ACHN (cell line): ENCODE results near the gene ANGEL2.

ENCODE experiments used
- DNase-seq: peaks from one replicate; pipeline ENCODE4 v3.0.0-alpha.2; 2015
- in situ Hi-C: cut with HindIII; loops from 2 replicates; pipeline ENCODE4 v1.10.0; 2017; ENCODE audit warnings: low sequenced_read_pairs, low pct_ligation_motif_present, low pct_unique_long_range_greater_than_20kb

Gene ANGEL2

DNA sequence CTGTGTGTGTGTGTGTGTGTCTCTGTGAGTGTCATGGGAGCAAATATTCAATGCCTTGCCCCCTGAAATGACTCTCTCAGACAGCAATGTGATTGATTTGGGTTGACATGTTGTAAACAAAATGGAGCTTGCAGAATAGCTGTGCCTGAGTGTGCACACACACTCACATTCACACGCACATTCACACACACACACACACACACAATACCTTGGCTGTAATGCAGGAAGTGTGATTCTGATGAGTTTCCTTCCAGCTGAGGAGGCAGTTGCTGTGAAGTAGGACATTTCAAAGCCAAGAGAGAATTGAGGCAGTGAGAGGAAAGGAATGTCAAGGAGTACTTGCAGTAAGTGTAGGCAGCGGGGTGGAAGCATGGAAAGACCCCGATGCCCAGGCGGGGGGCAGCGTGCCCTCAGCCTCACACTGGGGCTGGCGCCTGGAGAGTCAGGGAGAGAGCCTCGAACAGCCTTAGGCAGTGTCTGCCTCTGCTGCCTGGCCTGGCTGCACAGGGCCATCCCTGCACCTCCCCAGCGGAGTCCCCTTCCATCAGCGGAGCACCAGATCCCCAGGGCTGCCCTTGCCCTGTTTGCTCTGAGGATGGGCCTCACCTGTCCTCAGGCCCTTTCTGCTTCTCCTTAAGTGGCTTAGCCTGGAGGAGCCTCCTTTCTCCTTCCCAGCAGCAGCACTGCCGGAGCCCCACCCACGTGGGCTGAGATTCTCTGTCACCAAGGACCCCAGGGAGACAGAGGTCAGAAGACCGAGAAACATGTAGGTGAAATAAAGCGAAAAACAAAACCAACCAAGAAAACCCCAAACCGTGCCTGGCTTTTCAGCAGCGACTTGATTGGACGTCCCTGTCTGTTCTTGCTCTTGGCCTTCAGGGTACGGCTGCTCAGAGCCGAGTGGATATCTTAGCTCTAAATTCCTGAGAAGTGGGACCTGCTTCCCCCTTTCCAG, 56.1 kb downstream of the ANGEL2 start:
- no peak for DNase-seq
- in situ Hi-C loops, result no loop called here

DNA sequence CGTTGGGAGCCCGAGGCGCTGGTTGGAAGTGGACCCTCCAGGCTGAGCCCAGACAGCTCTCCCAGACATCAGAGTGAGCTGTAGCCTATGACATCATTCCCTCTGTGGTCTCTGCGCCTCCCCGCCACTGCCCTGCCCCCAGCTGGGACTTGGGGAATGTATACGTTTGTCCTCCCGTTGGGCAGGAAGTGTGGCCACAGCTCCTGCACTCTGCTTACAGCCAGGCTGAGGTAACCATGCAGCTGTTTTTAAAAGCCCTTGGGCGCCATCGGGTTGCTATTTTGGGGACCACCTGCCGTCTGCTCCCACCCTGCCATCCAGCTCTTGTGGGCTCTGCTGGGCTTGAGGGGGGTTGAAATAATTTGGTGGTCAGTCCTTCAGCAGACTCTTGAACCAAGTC, 57.5 kb downstream of the ANGEL2 start:
- in situ Hi-C loops, result no loop called here
- DNase-seq, result no peak

DNA sequence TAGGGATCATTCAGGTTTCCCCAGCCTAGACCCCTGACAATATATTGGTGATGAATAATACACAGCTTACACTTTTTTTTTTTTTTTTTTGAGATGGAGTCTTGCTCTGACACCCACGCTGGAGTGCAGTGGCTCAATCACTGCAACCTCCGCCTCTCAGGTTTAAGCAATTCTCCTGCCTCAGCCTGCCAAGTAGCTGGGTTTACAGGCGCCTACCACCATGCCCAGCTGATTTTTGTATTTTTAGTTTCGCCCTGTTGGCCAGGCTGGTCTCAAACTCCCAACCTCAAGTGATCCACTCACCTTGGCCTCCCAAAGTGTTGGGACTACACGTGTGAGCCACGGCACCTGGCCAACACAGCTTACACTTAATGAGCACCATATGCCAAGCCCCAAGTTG, 58.1 kb downstream of the ANGEL2 start:
- in situ Hi-C loops, result no loop called here
- DNase-seq, result no peak

DNA sequence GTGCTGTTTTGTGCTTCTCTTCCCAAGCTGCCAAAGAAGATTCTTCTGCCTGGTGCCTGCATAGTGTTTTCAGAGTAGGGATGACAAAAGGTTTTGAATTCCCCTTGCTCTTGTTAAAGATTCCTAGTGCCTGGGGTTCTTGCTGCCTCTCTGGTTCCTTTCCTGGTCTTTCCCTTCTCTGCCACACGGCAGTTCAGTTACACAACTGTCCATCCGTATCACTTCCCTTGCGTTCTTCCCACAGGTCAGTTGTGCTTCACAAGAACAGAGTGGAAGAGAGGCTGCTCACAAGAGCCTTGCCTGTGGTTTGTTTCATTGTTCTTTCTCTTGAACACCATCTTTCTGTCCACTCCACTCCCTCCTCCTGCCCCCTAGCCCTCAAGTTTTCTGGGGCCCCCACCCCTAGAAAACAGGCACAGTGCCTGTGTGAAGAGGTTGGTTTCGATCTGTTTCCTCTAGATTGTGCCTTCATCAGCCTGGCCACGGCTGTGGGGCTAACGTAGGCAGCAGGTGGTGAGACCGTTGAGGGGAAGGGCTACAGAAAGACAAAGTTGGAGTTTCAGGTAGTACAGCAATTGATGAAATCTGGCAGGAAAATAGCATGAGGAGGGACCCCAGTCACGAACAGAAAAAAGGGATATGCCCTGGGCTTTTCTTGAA, 59.6 kb downstream of the ANGEL2 start:
- DNase-seq, result no peak
- in situ Hi-C loops, result no loop called here

DNA sequence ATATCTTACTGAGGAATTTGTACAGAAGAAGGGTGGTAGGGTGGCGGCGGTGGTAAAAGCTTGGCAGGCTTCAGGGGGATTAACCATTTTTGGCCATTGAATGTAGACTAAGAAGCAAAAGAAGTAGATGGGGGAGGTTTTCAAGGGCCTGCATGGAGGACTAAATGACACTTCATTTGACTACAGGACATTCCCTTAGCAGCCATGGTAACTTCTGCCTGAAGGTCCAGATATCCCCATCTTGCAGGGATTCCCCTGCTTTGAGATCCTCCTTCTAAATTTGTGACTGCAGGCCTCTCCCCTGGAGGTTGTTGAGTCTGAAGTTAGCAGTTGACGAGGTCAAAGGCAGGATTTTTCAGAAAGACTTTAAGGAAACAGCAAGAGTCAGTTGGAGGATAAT, 60.6 kb downstream of the ANGEL2 start:
- no peak for DNase-seq
- in situ Hi-C loops, result no loop called here

DNA sequence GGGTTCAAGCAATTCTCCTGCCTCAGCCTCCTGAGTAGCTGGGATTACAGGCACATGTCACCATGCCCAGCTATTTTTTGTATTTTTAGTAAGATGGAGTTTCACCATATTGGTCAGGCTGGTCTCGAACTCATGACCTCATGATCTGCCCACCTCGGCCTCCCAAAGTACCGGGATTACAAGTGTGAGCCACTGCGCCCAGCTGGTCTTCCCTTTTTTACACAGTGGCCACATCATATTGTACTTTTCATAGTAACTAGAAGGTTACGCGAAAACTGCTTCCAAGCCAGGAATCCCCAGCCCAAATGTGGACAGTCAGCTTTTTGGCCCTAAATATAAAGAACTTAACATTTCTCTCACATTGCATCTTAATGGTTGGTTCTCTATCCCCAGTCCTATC, 61.2 kb downstream of the ANGEL2 start:
- DNase-seq, result no peak
- in situ Hi-C loops, result no loop called here

DNA sequence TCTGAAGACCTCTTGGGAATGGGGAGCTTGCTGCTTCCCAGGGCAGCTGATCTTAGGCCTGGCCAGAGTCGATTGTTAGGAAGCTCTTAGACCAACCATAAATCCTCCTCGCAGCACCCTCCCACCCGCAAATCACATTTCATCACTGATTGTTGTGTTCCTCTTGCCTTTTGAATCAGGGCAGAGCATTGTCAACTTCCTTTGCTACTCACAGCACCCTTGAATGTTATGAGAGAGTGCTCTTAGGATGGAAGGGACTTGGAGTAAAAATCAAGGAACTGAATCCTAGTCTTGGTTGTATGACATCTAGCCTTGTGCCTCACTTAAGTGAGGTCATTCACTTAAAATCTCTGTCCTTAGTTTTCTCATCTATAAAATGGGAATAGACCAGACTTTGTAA, 62.3 kb downstream of the ANGEL2 start:
- no peak for DNase-seq
- in situ Hi-C loops, result no loop called here

DNA sequence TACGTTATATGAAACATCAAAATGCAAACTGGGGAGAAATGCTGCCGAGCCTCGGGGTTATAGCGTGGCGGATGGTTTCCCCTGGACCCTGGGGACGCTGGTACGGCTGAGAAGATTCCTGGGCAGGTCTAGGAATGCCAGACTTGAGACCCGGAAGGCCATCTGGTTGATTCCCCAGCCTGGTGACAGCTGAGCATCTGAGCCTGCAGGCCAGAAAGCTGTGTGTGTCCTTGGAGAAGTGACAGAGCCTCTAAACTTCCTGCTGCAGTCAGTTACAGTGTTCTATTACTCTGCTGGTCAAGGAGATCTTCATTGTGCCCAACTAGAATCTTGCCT, 63.1 kb downstream of the ANGEL2 start:
- DNase-seq, result no peak
- in situ Hi-C loops, result no loop called here

DNA sequence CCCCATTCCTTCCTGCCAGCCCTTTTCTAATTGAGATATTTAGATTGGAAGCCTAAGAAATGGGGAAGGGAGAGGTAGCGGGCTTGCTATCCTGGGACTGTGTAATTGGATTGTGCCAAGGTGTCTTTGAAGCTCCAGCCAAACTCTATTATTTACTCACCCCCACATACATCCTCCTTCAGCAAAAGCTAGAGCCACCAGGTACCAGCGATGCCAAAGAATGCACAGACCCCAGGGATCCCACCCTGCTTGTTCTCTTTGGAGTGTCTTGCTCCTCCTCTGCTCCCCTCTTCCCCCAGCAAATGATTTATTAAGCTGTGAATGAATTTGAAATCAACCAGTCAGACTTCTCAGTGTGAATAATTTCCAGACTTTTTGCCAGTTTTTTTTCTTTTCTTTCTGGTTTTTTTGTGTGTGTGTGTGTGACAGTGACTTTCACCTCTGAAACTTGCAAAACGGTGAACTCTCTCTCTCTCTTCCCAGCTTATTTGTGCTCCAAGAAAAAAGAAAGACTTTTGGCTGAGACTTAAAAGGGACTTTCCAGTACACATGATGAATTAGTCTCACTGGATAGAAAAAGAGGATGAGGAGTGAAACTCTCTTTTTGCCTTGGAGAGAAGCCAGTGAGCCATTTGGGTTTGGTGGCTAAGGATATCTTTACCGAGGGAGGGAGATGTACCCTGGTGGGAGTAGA, 63.6 kb downstream of the ANGEL2 start:
- in situ Hi-C loops, result no loop called here
- no peak for DNase-seq

DNA sequence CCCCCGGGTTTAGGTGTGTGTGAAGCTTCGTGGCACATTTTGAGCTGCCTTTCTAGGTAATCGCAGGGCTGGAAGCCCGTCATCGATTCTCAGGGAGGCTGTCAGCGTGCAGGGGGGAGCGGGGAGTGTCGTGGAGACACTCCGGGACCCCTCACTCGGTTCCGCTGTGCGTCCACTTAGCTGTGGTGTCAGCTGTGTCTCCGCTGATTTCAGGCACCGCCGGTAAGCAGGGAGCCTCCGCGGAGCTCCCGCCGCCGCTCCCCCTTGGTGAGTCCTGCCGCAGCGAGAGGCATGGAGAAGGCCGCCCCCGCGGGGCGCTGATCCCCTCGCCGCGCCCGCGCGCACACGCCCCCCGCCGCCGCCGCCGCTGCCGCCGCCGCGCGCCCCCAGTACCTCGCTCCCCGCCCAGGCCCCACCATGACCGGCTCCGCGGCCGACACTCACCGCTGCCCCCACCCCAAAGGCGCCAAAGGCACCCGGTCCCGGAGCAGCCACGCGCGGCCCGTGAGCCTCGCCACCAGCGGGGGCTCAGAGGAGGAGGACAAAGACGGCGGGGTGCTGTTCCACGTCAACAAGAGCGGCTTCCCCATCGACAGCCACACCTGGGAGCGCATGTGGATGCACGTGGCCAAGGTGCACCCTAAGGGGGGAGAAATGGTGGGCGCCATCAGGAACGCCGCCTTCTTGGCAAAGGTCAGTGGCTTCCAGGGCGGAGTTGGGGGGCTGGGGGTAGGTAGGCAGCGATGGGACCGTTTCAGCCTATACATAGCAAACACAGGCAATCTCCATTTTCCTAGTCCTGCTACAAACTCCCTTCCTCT, 64.3 kb downstream of the ANGEL2 start:
- DNase-seq, result no peak
- in situ Hi-C loops, result no loop called here

DNA sequence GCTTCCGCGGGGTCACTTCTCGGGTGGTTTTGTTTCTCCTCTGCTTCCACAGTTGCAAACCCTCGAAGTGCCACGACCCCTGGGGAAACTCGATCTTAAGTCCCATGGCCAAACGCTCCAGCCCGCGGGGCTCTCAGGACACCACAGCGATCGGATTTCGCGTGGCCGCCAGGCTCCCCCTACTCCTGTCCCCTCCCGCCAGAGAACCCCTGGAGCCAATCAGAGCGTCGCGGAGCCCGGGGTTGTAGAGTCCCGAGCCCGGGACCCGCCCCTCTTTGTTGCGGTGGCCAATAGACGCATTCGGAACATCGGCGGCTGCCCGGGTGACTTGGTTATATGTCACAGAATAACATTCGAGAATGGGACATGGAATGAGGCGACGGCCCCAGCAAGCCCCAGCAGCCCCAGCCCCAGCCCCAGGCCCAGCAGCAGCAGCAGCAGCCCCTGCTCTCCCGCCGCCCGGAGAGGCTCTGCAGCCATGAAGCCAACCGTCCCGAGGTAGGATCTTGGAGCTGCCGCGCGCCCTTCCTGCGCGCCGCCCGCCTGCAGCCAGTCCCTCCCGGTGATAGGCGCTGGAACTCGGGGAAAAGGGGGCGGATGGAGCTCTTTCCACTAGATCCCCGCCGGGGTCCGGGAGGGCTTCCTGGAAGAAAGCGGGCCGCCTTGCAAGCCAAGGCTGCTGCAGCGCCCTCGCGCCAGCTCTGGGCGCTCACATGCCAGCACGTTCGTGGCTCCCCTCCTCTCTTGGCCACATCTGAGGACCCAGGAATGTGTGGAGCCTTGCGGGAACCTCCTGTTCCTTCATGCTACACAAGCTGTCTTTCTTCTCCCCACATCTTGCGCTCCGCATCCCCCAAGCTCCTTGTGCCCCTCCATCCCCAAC, 65.2 kb downstream of the ANGEL2 start, which contains the start of gene VASH2:
VASH2 (plus strand) TSS at position 299 of the 883 bp plus-strand sequence. CDS start 1,002 bp downstream, outside the sequence.
- peak; percentile 86 for DNase-seq
- in situ Hi-C loops, result no loop called here

DNA sequence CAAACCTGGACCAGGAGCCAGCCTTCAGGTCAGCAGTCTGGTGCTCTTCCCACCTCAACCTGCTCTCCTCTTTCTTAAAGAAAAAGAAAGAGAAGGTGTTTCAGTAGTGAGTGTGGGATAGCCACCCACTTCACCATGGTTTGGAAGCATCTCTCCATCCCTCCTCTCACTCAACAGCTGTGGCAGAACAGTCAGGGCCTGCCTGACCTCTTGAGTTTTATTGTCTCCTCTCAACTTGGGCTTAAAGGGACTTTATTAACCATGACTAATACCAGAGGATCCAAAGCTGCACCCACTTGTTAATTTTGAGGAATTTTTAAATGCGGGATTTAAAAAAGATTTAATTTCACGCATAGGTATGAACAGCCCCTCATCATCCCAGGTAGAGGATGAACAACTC, 65.9 kb downstream of the ANGEL2 start:
- in situ Hi-C loops, result no loop called here

DNA sequence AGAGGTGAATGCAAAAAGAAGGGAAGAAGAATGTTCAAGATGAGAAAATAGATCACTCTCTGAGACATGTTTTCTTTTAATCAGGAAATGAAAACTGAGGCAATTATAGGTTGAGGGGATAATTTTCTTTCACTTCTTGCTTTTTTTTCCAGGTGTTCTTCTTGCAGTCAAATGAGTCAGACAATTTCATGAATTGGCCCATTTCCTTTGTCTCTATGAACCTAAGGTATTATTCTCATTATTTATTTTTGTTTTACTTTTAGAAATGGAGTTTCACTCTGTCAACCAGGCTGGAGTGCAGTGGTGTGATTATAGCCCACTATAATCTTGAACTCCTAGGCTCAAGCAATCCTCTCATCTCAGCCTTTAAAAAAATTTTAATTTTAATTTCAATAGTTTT, 68.8 kb downstream of the ANGEL2 start:
- in situ Hi-C loops, result no loop called here
- DNase-seq, result no peak

More for the DNA sequence above, 65.9 kb downstream of the ANGEL2 start:
- no peak for DNase-seq

DNA sequence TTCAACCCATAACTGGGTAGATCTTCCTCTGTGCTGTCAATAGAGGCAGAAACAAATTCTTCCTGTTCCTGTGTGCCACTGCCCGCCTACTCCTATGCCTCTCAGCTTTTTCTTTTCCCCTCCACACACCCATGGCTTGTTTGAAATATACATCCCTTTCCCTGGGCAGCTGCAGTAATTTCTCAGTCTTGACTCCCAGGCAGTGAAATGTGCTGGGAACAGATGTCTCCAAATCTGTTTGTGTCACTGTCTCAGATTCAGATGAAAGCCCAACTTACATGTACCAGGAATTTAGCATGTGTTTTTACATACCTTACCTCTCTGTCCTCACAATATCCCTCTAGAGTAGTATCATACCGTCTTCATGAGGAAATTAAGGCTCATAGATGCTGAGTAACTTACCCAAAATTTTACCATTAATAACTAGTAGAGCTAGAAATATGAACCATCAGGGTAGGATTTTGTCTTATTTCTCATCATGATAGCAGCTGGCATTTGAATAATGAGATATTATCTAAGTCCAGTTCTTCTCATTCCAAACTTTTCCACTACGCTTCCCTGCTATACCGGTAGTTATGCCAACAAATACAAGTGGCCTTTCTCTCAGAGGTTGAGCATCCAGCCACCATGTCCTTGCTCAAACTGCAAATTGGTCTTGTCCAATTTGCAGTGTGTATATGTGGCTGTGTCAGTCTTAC, 70.1 kb downstream of the ANGEL2 start:
- in situ Hi-C loops, result no loop called here
- no peak for DNase-seq

DNA sequence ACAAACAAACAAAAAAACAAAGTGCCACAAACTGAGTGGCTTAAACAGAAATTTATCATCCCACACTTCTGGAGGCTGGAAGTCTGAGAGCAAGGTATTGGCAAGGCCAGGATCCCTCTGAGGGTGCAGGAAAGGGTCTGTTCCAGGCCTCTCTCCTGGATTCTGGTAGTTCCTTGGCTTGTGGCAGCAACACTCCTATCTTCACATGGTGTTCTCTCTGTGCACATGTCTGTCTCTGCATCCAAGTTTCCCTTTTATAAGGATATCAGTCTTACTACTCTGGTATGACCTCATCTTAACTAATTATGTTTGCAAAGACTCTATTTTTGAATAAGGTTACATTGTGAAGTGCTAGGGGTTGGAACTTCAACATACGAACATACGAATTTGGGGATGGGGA, 70.6 kb downstream of the ANGEL2 start:
- in situ Hi-C loops, result no loop called here
- DNase-seq, result no peak

DNA sequence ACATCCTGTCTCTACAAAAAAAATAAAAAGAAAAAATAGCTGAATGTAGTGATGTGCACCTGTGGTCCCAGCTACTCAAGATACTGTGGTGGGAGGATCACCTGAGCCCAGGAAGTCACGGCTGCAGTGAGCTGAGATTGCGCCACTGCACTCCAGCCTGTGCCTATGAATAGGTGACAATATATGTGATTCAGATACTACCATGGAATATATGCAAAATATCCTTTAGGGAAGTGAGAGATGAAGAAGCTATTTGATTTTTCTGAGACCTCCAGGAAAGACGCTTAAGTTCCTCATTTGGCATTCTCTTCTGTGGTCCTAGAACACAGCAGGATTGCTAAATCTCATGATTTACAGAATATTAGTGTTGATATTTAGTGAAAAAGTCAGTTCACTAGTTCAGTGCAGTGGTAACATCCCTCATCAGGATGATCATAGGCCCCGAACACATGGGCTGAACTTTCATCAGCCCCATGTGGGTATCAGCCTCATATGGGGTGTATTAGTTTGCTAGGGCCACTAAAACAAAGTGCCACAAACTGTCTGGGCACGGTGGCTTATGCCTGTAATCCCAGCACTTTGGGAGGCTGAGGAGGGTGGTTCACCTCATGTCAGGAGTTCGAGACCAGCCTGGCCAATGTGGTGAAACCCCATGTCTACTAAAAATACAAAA, 71.3 kb downstream of the ANGEL2 start:
- DNase-seq, result no peak
- in situ Hi-C loops, result no loop called here

DNA sequence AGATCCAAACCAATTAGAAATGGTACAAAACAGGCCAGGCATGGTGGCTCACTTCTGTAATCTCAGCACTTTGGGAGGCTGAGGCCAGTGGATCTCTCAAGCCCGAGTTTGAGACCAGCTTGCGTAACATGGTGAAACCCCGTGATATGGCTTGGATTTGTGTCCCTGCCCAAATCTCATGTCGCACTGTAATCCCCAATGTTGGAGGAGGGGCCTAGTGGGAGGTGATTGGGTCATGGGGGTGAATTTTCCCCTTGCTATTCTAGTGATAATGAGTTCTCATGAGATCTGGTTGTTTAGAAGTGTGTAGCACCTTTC, 72.3 kb downstream of the ANGEL2 start:
- in situ Hi-C loops, result no loop called here
- DNase-seq, result no peak
